NCI-H2196 (cell line): ENCODE measurements around the gene PAIP1.
"Not testable (repeated sequence)": the region's sequence is repeated elsewhere in the genome, so short reads cannot be mapped to it uniquely, and the experiment has no call there.

ENCODE experiments used
- DNase-seq: peaks from one replicate; lab custom pipeline; 2025; ENCODE audit not compliant: unreplicated experiment; lab: John Stamatoyannopoulos, UW

PAIP1 gene

GRCh38 chr5:43556857-43557542, at the start of gene PAIP1:
TSS of gene PAIP1 (minus strand) at chr5:43557077. CDS start at chr5:43556846, 231 bp downstream.
- peak; percentile 94 for DNase-seq

GRCh38 chr5:43606351-43606750, 49.5 kb upstream of the PAIP1 start:
- no peak for DNase-seq

- no peak for DNase-seq
Measured at GRCh38 chr5:43604699-43605098, 47.8 kb upstream of the PAIP1 start.

GRCh38 chr5:43603344-43604217, 46.7 kb upstream of the PAIP1 start:
- peak; percentile 86 for DNase-seq

- peak; percentile 76 for DNase-seq
Measured at GRCh38 chr5:43602461-43603343, 45.8 kb upstream of the PAIP1 start, which contains the start of gene NNT. TSS of gene NNT (plus strand) at chr5:43603180. CDS start at chr5:43609196, 6,016 bp downstream.

GRCh38 chr5:43601454-43602260, 44.8 kb upstream of the PAIP1 start:
- peak; percentile 22 for DNase-seq

- not testable (repeated sequence) for DNase-seq
Measured at GRCh38 chr5:43598927-43599326, 42.0 kb upstream of the PAIP1 start.

- DNase-seq, result no peak
Measured at GRCh38 chr5:43592363-43592762, 35.5 kb upstream of the PAIP1 start.

GRCh38 chr5:43590700-43591099, 33.8 kb upstream of the PAIP1 start:
- no peak for DNase-seq

GRCh38 chr5:43589310-43589709, 32.4 kb upstream of the PAIP1 start:
- DNase-seq, result no peak

GRCh38 chr5:43588842-43589241, 32.0 kb upstream of the PAIP1 start:
- DNase-seq, result no peak

GRCh38 chr5:43584166-43584699, 27.4 kb upstream of the PAIP1 start:
- DNase-seq, result no peak

- no peak for DNase-seq
Measured at GRCh38 chr5:43583724-43584123, 26.8 kb upstream of the PAIP1 start.

- DNase-seq, result no peak
Measured at GRCh38 chr5:43582082-43583005, 25.5 kb upstream of the PAIP1 start.

GRCh38 chr5:43581398-43581797, 24.5 kb upstream of the PAIP1 start:
- DNase-seq, result no peak

GRCh38 chr5:43580402-43581210, 23.7 kb upstream of the PAIP1 start:
- not testable (repeated sequence) for DNase-seq

GRCh38 chr5:43573058-43573457, 16.2 kb upstream of the PAIP1 start:
- DNase-seq, result no peak

- DNase-seq, result no peak
Measured at GRCh38 chr5:43572357-43572756, 15.5 kb upstream of the PAIP1 start.
